GM12875 (cell line): ENCODE measurements around the gene PANX2.
"Not testable (repeated sequence)": the region's sequence is repeated elsewhere in the genome, so short reads cannot be mapped to it uniquely, and the experiment has no call there.

ENCODE experiments used
- H3K4me3 ChIP-seq: one replicate; pipeline ENCODE4 v1.5.1; 2011; ENCODE audit warnings: low read depth, low read length, control low read depth
- CTCF ChIP-seq: IDR thresholded peaks from 2 replicates; pipeline ENCODE4 v1.5.1; 2011; ENCODE audit warnings: low read depth, mild to moderate bottlenecking, control low read depth, inconsistent platforms, low read length, moderate library complexity, borderline replicate concordance; ENCODE audit not compliant: insufficient read depth

The PANX2 gene

DNA sequence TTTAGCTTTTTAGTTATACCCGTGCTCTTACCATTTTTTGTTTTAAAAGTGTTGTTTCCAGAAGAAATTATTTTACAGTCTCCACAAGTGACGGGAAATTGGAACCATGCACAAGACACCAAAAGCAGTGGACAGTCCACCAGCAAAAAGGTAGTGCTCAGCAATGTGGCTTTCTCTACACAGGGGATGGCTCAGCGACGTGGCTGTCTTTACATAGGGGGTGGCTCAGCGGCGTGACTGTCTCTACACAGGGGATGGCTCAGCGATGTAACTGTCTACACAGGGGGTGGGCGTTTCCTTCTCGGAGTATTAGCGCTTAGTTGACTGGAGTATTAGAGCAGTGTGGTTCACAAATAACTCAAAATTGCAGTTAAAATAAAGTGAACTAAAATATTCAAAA, 36.0 kb upstream of the PANX2 start:
- no peak for TF ChIP-seq CTCF
- H3K4me3 ChIP-seq = no peak overlapping the region

DNA sequence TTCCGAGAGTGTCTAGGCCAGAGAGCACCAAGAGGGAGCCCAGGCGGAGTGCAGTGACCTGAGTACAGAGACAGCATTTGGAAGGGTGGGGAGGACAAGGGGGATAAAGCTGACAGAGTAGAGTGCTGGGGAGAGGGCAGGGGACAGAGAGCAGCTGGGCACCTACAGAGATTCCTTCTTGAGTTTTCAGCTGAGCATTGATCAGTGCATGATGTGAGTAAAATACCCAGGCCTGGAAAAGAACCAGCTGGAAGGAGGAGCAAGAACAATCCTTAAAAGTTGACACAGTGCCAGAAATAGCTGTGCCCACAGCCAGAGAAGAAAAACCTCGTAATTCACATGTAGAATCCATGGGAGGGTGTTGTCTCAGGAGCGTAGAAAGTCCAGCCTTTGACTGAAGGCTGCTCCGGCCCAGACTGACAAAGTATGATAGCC, 33.9 kb upstream of the PANX2 start:
- H3K4me3 ChIP-seq = no peak overlapping the region
- TF ChIP-seq CTCF = no peak

DNA sequence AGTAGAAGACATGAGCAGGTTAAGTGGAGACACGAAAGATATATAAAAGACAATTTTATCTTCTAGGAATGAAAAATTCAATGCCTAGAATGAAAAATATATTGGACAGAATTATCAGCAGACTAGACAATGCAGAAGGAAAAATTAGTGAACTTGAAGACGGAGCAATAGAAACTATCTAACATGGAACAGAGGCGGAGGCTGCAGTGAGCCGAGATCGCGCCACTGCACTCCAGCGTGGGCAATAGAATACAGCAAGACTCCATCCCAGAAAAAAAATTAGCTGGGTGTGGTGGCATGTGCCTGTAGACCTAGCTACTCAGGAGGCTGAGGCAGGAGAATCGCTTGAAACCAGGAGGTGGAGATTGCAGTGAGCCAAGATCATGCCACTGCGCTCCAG, 33.3 kb upstream of the PANX2 start:
- not testable (repeated sequence) for H3K4me3 ChIP-seq

- TF ChIP-seq CTCF = no peak
- H3K4me3 ChIP-seq = no peak overlapping the region
Measured at GRCh38 chr22:50138041-50138440, 32.5 kb upstream of the PANX2 start.

DNA sequence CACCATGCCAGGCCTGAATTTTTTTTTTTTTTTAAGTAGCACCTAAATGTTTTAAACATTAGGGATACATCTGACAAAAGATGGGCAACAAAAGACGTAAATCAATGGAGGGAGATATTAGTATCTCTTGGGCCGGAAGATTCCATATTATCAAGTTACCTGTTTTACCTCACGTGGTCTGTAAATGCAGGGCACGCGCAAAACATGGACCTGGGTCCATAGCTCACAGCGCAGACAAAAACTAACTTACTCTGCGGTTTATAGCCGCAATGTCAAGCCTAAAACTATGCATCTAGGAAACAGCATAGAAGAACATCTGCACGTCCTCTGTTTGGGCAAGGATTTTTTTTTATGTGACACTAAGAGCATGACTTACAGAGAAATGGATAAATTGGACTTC, 31.5 kb upstream of the PANX2 start:
- TF ChIP-seq CTCF = no peak

DNA sequence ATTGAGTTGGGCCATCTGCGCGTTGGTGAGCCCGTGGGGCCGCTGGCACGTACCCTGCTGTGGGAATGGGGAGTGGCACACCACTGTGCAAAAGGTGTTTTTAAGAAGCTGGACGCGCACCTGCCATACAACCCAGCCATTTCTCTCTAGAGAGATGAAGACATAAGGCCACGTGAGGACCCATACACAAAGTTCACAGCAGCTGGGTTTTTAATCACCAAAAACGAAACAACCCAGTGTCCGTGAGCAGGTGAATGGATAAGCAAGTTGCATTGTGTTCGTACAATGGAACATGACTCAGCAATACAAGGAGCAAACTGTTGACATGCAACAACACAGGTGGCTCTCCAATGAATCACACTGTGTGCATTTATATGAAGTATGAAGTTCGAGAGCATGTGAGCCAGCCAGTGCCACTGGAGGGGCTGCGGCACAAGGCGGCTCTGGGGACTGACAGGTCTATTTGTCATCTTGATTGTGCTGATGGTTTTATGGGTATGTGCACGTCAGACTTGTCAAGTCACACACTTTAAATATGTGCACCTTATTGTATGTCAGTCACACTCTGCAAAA, 30.6 kb upstream of the PANX2 start:
- H3K4me3 ChIP-seq = no peak overlapping the region
- TF ChIP-seq CTCF = no peak

More for the DNA sequence above, 31.5 kb upstream of the PANX2 start:
- H3K4me3 ChIP-seq = no peak overlapping the region

DNA sequence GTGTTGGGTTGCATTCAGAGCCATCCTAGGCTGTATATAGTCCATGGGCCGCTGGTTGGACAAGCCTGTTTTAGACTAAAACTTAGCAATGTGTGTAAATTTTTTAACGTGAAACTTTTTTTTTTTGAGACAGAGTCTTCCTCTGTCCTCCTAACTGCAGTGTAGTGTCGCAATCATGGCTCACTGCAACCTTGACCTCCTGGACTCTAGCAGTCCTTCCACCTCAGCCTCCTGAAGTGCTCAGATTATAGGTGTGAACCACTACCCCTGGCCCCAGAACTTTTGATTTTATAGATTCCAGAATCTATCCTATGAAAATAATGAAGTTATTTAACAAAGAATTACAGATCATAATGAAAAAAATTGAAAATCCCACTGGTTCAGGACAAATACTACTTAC, 29.9 kb upstream of the PANX2 start:
- TF ChIP-seq CTCF = no peak
- no peak overlapping the region for H3K4me3 ChIP-seq

DNA sequence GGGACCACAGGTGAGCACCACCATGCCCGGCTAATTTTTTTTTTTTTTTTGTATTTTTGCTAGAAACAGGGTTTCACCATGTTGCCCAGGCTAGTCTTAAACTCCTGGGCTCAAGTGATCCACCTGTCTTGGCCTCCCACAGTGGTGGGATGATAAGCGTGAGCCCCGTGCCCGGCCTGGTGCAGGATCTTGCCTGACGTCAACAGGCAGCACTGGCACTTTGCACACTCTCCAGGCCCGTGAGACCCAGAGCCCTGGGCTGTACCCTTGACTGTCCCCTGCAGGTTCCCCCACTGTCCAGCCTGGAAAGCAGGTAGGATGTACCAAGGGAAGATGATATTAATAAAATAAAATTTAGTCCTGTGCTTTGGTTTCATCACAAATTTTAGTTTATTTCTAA, 29.1 kb upstream of the PANX2 start:
- H3K4me3 ChIP-seq = no peak overlapping the region
- no peak for TF ChIP-seq CTCF
